HG03432 (cell line): ENCODE data around the gene CNOT3.
"Not testable (repeated sequence)": the region's sequence is repeated elsewhere in the genome, so short reads cannot be mapped to it uniquely, and the experiment has no call there.

Experiments used
- ATAC-seq: cut with Tn5 transposase; IDR thresholded peaks from one replicate; pipeline ENCODE4 v1.9.1; 2021; ENCODE audit warnings: mild to moderate bottlenecking, moderate library complexity; ENCODE audit not compliant: unreplicated experiment

CNOT3 gene

DNA sequence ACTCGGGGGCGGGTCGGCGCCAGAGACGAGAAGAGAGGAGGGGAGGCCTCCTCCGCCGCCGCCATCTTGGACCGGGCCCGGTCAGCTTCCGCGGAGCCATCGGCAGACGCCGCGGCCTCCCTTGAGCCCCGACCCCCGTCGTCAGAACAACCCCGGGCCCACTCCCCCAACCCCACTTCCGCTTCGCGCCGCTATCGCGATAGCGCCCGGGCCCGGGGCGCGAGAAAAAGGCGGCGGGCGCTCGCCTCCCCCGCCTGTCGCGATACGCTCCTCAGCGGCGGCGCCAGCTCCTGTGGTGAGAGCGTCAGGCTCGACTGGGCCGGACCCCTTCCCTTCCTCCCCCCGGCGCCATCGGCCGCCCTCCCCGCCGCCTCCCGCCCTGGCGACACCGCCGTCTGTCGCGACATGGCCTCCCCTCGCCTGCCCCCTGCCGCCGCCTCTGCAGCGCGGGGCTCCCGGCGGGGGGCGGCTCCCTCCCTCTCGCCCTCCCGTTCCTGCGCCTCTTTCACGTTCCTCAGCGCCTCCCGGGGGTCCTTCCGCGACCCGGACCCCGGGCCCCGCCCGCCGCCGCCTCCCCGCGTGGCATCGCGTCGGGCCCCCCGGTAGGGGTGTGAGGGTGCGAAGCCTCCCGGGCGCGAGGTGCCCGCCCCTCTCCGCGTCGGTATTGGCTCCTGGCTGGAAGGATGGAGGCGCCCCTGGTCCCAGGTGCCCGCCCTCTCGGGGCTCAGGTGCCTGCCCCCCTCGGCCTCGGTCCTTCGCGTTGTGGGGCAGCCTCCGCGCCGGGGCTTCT, at the start of gene CNOT3:
CNOT3 (plus strand) TSS at position 64 of the 790 bp plus-strand sequence. CDS start 5,217 bp downstream, outside the sequence.
- ATAC-seq: no peak

DNA sequence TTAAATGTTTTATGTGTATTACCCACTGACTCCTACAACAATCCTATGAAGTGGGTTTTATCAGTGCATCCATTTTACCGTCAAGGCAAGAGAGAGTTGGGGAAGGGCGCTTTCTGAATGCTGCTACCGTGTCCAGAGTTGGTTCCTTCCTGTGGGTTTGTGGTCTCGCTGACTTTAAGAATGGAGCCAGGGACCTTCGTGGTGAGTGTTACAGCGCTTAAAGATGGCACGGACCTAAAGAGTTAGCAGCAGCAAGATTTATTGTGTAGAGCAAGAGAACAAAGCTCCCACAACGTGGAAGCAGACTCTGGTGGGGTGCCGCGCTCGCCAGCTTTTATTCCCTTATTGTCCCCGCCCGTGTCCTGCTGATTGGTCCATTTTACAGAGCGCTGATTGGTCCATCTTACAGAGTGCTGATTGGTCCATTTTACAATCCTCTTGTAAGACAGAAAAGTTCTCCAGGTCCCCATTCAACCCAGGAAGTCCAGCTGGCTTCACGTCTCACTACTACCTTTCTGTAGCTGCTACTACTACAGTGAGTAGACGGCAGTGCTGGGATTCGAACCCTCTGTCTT, 43.0 kb upstream of the CNOT3 start:
- ATAC-seq: no peak

DNA sequence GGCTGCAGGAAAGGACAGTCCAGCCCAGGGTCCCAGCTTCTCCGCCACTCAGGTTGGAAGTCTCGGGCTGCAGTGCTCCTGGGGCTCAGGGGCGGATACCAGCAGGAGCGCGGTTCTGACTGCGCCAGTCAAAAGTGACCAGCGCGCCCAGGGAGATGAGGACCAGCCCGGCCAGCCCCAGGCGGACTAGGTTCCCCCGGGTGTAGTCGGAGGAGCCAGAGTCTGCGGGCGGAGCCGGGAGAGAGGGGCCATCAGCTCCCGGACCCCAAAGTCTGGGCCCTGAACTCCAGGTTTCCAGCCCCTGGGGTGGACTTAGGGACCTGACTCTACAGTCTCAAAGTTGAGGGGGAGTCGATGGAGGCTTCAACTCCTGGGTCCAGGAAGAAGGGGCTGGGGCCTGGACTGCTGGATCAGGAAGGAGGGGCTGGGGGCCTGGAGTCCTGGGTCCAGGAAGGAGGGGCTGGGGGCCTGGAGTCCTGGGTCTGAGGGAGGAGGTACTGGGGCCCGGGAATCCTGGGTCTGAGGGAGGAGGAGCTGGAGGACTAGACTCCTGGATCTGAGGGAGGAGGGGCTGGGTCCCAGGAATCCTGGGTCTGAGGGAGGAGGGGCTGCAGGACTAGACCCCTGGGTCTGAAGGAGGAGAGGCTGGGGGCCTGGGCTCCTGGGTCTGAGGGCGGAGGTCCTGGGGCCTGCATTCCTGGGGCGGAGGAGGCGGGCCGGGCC, 42.3 kb upstream of the CNOT3 start:
- no peak for ATAC-seq

DNA sequence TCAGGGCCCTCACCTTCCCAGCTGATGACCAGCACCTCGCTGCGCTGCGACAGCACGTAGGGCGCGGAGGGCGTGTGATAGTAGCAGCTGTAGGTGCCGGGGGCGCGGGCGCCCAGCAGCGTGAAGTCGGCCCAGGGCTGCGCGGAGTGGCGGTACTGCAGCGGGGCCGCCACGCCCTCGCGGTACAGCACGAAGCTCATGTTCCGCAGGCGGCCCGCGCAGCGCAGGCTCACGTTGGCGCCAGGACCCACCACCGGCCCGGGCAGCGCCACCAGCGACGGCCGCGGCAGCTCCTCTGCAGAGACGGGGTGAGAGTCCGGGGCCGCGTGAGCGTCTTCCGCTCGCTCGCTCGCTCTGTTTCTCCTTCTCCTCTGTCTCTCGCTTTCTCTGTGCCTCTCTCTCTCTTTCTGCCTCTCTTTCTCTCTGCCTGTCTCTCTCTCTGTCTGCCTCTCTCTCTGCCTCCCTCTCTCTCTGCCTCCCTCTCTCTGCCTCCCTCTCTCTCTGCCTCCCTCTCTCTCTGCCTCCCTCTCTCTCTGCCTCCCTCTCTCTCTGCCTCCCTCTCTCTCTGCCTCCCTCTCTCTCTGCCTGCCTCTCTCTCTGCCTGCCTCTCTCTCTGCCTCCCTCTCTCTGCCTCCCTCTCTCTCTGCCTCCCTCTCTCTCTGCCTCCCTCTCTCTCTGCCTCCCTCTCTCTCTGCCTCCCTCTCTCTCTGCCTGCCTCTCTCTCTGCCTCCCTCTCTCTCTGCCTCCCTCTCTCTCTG, 41.5 kb upstream of the CNOT3 start:
- ATAC-seq: not testable (repeated sequence)

DNA sequence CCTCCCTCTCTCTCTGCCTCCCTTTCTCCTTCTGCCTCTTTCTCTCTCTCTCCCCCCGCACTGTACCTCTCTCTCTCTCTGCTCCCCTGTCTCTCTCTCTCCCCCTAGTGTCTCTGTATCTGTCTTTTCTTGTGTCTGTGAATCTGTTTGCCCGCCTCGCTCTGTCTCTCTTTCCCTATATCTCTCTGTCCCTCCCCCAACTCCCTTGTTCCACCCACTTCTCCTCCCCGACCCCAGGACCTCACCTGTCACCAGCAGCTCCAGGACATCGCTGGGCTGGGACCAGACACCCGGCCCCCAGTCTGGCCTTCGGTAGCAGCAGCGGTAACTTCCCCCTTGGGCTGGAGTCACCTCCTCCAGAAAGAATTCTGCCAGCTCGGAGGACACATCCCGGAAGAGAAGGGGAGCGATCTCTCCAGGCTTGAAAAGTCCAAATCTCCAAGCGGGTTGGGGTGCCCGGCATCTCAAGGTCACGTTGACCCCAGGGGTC, 40.9 kb upstream of the CNOT3 start:
- no peak for ATAC-seq

GRCh38 chr19:54099190-54099902, 38.2 kb upstream of the CNOT3 start:
- no peak for ATAC-seq

DNA sequence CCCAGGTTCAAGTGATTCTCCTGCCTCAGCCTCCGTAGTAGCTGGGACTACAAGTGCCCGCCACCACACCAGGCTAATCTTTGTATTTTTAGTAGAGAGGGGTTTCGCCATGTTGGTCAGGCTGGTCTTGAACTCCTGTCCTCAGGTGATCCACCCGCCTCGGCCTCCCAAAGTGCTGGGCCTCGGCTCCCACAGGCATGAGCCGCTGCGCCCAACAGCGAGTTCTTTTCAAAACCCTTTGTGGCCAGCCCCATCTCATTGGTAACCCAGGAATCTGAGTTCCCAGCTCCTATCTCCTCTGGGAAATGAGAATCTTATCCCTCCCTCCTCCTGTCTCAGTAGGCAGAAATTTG, 37.7 kb upstream of the CNOT3 start:
- not testable (repeated sequence) for ATAC-seq

- ATAC-seq: no peak
These were observed 37.0 kb upstream of the CNOT3 start, which contains the start of gene OSCAR for GRCh38 chr19:54100561-54100960. Gene OSCAR, minus strand, starts transcription at chr19:54100803. Its CDS starts 11 bp downstream, at chr19:54100792.

- ATAC-seq: peak; percentile 94
These were observed 35.0 kb upstream of the CNOT3 start, which contains the start of gene NDUFA3 for GRCh38 chr19:54102421-54103169. Gene NDUFA3, plus strand, starts transcription at chr19:54102855. Its CDS starts 24 bp downstream, at chr19:54102879.

- ATAC-seq: no peak
These were observed 32.4 kb upstream of the CNOT3 start for GRCh38 chr19:54104998-54105715.

DNA sequence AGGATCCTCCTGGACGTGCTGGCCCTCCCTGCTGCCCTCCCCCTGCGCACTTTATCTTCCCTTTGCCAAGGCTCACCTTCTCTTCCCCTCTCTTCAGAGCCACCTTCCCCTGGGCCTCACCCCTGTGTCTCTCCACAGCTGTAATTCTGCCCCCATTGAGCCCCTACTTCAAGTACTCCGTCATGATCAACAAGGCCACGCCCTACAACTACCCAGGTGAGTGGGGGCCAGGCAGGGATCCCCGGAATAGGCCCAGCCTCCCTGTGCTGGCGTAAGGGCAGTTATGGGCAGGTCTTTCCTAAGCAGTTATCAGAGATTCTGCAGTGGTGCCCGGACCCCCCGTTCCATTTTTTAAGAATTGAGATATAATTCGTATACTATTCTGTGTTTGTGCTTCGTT, 31.8 kb upstream of the CNOT3 start:
- ATAC-seq: no peak

- ATAC-seq: no peak
These were observed 30.8 kb upstream of the CNOT3 start for GRCh38 chr19:54106716-54107115.

GRCh38 chr19:54107876-54108490, 29.6 kb upstream of the CNOT3 start:
- ATAC-seq: no peak

GRCh38 chr19:54108496-54108895, 29.1 kb upstream of the CNOT3 start:
- ATAC-seq: no peak

DNA sequence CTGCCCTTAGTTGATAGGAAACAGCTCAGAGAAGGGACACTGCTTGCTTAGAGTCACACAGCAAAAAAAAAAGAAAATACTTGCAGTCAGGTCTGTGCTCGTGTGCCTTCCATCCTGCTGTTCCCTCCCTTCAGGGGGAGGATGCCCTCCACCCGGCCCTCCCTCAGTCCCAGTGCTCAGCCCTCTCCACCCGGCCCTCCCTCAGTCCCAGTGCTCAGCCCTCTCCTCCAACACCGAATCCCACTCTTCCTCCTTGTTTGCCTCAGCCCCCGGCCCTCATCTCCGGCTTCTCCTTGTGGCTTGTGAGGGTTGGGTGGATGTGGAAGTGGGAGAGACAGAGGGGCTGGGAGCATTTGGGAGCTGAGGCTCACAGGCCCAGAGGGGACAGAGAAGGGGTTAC, 27.9 kb upstream of the CNOT3 start:
- no peak for ATAC-seq

GRCh38 chr19:54114340-54115108, 23.0 kb upstream of the CNOT3 start:
- ATAC-seq: no peak
